Stimulated activated CD8-positive, alpha-beta memory T cell treated with anti-CD3 and anti-CD28 coated beads, Interleukin-4, amount 100 ng/mL, for 1 hour (primary cell): Measurements from ENCODE around the gene MPHOSPH9.
A peak's percentile ranks its signal among the peaks of the same experiment; 100 is the strongest.

ENCODE experiments used
- DNase-seq, 2 donors: peaks; one replicate each; pipeline ENCODE4 v3.0.0-alpha.2; 2020; ENCODE audit warnings: low read depth in 2 of 2, low spot score in 1 of 2

The MPHOSPH9 gene

GRCh38 chr12:123131291-123131832 lies 101.6 kb downstream of the MPHOSPH9 start:
- DNase-seq = no peak

DNA sequence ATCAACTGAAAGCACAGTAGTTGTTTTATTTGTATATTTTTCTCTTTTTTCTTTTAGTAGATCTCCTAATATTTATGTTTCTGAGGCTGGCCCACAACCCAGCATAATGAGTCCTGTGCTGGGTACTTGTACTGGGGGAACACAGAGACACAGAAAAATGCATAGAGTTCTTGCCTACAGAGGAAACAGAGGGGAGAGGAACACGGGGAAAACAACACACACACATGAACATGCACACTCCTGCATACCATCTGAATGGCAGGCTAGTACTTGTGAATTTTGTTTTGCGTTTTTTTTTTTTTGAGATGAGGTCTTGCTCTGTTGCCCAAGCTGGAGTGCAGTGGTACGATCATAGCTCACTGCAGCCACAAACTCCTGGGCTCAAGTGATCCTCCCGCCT lies 103.3 kb downstream of the MPHOSPH9 start:
- no peak for DNase-seq

GRCh38 chr12:123127182-123127495 lies 105.8 kb downstream of the MPHOSPH9 start:
- no peak for DNase-seq

GRCh38 chr12:123126294-123127181 lies 106.4 kb downstream of the MPHOSPH9 start:
- no peak for DNase-seq

DNA sequence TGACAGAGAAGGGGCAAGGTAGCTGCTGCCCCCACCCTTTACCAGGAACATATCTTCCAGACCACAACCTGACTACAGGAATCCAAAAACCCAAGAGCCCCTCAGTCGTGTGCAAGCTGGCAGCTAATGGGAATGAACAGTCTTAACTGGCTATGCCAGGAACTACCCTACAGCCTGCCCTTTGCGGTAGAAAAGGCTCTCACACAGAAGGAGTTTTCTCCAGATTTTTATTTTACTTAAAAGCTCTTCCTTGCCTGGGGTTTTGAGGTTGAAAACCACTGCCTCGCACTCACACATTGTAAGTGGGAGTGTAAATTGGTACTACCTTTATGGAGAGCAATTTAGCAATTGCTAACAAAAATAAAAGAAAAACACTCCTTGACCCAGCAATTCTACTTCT lies 110.3 kb downstream of the MPHOSPH9 start:
- no peak for DNase-seq

DNA sequence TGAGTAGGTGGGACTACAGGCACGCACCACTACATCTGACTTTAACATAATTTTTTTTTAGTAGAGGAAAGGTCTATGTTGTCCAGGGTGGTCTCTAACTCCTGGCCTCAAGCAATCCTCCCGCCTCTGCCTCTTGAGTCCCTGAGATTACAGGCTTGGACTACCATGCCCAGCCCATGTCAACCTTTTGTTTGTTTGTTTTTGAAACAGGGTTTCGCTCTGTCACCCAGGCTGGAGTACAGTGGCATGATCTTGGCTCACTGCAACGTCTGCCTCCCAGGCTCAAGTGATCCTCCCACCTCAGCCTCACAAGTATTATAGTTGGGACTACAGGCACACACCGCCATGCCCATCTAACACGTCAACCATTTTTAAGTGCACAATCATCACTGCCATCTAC lies 111.3 kb downstream of the MPHOSPH9 start:
- no peak for DNase-seq

- no peak for DNase-seq
Measured at GRCh38 chr12:123120452-123121166, 112.3 kb downstream of the MPHOSPH9 start.

GRCh38 chr12:123119808-123120207 lies 113.1 kb downstream of the MPHOSPH9 start:
- DNase-seq = no peak

DNA sequence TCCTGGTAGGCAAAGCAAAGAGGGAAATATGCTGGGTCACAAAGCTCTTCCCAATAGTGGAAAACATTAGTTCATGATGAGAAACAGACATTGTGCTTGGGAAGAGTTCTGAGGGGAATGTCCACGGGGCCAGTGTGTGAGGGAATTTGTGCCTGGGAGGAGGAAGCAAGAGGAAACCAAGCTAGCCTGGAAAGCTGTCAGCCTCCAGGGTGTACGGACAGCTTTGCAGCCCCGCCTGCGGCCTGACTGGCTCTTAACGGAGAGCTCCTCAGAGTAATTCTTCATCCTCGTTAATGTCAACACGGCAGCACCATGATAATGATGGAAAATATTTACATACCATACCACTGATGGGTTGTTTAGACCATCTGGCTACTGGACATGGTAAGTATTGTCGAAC lies 114.4 kb downstream of the MPHOSPH9 start:
- DNase-seq = no peak

- no peak for DNase-seq
Measured at GRCh38 chr12:123115409-123116121, 117.4 kb downstream of the MPHOSPH9 start.

GRCh38 chr12:123114304-123115083 lies 118.4 kb downstream of the MPHOSPH9 start:
- DNase-seq = no peak

- DNase-seq = no peak
Measured at GRCh38 chr12:123113026-123113425, 119.9 kb downstream of the MPHOSPH9 start.

GRCh38 chr12:123111498-123112165 lies 121.3 kb downstream of the MPHOSPH9 start:
- no peak for DNase-seq

- DNase-seq = no peak
Measured at GRCh38 chr12:123109319-123109772, 123.6 kb downstream of the MPHOSPH9 start.

DNA sequence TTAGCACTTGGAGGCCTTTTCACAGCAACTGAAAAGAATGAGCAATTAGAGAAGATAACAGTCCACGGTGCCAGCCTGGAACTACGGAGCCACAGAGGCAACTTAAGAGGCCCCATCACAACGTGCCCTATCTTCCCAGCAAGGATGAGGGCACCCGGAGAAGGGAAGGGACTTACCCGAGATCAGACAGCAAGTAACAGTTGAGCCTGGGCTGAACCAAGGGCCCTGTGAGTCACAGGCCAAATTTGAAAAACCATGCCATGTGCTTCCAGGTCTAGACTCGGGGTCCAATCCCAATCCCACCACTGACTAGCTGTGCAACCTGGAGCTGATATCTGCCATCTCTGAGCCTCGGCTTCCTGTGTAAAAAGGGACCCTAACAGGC lies 124.3 kb downstream of the MPHOSPH9 start:
- DNase-seq = no peak

- DNase-seq = no peak
Measured at GRCh38 chr12:123107926-123108681, 124.8 kb downstream of the MPHOSPH9 start.

GRCh38 chr12:123106640-123107359 lies 126.1 kb downstream of the MPHOSPH9 start:
- DNase-seq = peak in 1 of 2 donors; percentile 33

DNA sequence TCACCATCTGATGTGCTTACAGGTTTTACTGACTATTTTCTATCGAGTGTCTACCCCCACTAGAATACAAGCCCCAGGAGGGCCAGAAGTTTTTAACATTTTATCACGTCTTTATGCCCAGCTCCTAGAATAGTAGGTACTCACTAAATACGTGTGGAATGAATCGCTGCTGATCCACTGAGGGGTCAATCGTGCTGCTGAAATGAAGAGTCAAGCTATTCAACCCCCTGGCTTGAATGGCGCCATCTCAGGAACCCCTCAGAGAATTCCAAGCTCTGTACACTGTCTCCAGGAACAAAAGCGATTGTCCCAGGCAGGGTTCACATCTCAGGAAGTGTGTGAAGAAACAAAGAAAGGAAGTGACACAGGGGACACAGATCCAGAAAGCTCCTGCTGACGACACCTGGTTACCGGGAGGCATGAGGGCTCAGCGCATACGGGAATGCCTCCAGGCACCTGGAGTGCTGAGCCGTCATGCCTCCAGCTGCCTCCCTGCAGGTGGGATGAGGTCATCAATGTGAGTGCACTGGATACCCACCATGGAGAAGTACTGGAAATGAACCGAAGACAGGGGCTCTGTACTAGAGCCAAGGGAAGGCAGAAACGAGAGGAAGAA lies 127.6 kb downstream of the MPHOSPH9 start:
- no peak for DNase-seq
